ENCODE data around the gene PIGU.
"Not testable (repeated sequence)": the region's sequence is repeated elsewhere in the genome, so short reads cannot be mapped to it uniquely, and the experiment has no call there.

PIGU gene

GRCh38 chr20:34663213-34663943, 13.5 kb downstream of the PIGU start:
- DNase-seq (ENCODE audit: extremely low spot score, insufficient read length, low read depth) (no peak), FAIRE-seq (no peak)

- not testable (repeated sequence) for DNase-seq (ENCODE audit: extremely low spot score, insufficient read length, low read depth); FAIRE-seq
These were observed 15.1 kb downstream of the PIGU start for GRCh38 chr20:34661811-34662210.

DNA sequence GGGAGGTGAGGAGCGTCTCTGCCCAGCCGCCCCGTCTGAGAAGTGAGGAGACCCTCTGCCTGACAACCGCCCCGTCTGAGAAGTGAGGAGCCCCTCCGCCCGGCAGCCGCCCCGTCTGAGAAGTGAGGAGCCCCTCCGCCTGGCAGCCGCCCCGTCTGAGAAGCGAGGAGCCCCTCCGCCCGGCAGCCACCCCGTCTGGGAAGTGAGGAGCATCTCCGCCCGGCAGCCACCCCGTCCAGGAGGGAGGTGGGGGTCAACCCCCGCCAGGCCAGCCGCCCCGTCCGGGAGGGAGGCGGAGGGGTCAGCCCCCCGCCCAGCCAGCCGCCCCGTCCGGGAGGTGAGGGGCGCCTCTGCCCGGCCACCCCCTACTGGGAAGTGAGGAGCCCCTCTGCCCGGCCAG, 18.2 kb downstream of the PIGU start:
- FAIRE-seq; DNase-seq (ENCODE audit: extremely low spot score, insufficient read length, low read depth): not testable (repeated sequence)

DNA sequence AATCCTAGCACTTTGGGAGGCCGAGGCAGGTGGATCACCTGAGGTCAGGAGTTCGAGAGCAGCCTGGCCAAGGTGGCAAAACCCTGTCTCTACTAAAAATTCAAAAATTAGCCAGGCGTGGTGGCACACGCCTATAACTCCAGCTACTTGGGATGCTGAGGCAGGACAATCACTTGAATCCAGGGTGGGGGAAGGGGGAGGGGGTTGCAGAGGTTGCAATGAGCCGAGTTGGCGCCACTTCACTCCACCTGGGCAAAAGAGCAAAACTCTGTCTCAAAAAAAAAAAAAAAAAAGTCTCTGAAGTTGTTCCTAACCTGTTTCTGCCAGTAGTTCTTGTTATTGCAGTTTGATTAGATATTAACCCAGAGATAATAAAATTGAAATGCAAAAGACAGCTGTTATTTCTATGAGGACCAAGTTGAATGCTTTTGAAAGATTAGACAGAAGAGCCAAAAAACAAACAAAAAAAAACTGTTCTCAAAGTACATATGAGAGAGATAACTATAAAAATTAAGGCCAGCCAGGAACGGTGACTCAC, 22.6 kb downstream of the PIGU start:
- no peak for DNase-seq (ENCODE audit: extremely low spot score, insufficient read length, low read depth)
- no peak for FAIRE-seq

DNA sequence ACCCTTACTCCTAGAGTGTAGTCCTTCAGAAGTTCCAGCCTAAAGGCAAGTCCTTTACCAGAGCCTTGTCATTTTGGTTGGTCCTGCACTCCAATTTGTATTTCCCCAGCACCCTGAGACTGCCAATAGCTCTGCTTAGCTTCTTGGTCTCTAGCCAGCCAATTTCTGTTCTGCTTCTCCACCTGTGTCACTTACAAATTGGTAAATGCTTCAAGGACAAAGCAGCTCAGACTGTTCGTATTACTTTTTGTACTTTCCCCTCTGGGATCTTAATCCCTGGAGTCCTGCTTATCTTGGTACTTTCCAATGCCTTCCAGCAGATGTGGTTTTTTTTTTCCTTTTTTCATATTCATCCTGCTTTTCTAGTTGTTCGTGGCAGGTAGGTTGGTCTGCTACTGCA, 25.7 kb downstream of the PIGU start:
- no peak for DNase-seq (ENCODE audit: extremely low spot score, insufficient read length, low read depth)
- FAIRE-seq: no peak

DNA sequence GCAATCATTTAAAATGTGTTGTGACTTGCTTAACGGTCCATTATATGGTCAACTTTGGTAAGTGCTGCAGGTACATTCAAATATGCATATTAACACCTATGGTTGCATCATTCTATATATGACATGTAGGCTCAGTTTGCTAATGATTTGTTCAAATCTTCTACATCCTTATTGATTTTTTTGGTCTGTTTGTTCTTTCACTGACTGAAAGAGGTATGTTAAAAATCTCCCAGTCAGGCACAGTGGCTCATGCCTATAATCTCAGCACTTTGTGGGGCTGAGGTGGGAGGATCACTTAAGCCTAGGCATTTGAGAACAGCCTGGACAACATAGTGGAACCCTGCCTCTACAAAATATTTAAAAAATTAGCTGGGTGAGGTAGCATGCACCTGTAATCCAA, 29.2 kb downstream of the PIGU start:
- FAIRE-seq (no peak), DNase-seq (ENCODE audit: extremely low spot score, insufficient read length, low read depth) (no peak)

- no peak for FAIRE-seq
- no peak for DNase-seq (ENCODE audit: extremely low spot score, insufficient read length, low read depth)
These were observed 31.9 kb downstream of the PIGU start for GRCh38 chr20:34644951-34645350.

DNA sequence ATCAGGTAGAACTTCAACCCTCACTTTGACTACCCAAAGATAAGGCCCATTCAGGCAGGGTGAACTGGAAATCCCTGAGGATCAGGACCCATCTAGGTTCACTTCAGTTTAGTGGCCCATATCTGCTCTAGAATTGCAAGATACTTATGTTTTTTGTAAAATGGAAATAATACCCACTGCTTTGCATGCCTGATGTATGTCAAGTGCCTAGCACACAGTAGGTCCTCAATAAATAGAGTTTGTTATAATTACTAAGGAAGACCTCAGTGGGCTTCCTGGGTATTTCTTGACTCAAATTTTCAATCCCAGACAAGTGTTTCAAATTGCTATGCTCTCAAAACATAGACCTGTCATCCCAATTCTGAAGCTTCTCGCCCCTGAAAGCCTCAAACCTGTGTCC, 32.5 kb downstream of the PIGU start:
- no peak for DNase-seq (ENCODE audit: extremely low spot score, insufficient read length, low read depth)
- no peak for FAIRE-seq

- no peak for FAIRE-seq
- no peak for DNase-seq (ENCODE audit: extremely low spot score, insufficient read length, low read depth)
These were observed 33.0 kb downstream of the PIGU start for GRCh38 chr20:34643928-34644327.

DNA sequence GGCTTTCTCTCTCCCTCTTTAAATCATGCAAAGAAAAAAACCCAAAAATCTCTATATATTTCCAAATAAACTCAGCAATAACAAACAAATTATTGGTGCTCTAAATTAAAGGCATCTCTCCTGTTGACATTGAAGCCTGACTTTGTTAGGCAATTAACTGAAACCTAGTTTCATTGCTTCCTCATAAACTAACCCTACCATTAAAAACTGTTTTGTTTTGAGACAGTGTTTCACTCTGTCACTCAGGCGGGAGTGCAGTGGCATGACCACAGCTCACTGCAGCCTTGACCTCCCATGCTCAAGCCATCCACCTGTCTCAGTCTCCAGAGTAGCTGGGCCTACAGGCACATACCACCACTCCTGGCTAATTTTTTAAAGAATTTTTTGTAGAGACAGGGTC, 34.9 kb downstream of the PIGU start:
- DNase-seq (ENCODE audit: extremely low spot score, insufficient read length, low read depth) (no peak), FAIRE-seq (no peak)

- FAIRE-seq (no peak), DNase-seq (ENCODE audit: extremely low spot score, insufficient read length, low read depth) (no peak)
These were observed 37.1 kb downstream of the PIGU start for GRCh38 chr20:34639755-34640222.

DNA sequence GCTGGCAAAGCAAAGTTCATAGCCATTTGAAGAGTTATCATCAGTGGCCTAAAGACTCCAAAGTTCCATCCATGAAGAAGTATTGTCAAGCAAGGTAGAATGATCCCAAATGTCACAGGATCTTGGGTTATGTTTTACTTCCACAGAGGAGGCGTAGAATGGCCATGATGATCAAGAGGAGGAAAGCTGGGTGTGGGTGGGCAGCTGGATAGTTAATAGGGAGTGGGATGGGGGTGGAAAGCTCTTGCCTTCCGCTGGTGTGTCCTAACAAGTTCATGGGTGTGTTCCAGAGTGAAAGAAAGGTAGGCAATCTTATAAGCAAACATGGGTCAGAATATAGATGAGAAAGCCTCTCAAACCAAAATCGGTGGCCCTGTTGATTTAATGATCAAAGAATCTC, 38.4 kb downstream of the PIGU start:
- FAIRE-seq: no peak
- no peak for DNase-seq (ENCODE audit: extremely low spot score, insufficient read length, low read depth)

DNA sequence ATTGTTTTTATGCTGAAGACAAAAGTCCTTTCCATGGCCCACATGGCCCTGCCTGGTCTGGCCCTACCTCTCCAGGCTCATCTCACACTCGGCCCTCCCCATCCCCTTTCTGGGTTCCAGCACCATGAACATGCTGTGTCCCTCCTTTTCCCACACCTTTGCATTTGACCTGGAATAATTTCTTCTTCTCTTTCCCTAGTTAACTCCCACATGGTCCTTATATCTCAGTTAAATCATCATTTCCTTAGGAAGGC, 38.9 kb downstream of the PIGU start:
- DNase-seq (ENCODE audit: extremely low spot score, insufficient read length, low read depth): no peak
- FAIRE-seq: no peak

DNA sequence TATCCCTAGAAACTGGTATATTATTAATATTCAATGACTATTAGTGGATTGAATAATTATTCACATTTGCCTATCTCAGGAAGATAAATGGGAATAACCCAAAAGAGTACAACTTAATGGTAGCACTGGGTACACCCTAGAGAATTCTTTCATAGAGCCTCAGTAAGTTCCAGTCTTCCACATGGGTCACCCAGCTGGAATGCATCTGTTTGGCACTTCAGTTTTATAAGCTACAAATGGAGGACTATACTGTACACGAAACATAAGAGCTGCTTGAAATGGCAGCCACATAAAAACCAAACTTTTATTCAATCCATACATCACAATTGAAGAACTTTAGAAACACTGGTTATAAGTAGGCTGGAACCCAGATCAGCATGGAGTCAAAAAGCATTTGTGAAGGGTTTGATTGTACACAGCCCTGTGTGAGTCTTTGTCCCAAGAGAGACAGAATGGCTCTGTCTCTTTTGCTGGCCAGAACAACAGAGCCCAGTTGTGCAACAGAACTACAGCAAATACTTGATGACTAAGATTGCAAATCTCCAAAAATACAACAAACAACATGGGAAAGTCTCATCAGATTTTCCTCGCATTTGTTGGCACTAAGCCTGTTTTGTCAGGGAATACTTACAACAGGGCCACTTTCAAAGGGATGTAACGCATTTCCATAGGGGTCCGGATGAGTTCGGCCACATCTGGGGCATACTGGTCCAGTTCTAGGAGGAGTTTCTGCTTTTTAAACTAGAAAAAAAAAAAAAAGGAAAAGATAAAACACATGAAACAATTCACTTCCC, 39.5 kb downstream of the PIGU start:
- FAIRE-seq (no peak), DNase-seq (ENCODE audit: extremely low spot score, insufficient read length, low read depth) (no peak)

- no peak for FAIRE-seq
These were observed 40.2 kb downstream of the PIGU start for GRCh38 chr20:34636648-34637047.

GRCh38 chr20:34634392-34634791, 42.5 kb downstream of the PIGU start:
- no peak for FAIRE-seq
- no peak for DNase-seq (ENCODE audit: extremely low spot score, insufficient read length, low read depth)

More at GRCh38 chr20:34636648-34637047, 40.2 kb downstream of the PIGU start:
- DNase-seq (ENCODE audit: extremely low spot score, insufficient read length, low read depth): no peak

DNA sequence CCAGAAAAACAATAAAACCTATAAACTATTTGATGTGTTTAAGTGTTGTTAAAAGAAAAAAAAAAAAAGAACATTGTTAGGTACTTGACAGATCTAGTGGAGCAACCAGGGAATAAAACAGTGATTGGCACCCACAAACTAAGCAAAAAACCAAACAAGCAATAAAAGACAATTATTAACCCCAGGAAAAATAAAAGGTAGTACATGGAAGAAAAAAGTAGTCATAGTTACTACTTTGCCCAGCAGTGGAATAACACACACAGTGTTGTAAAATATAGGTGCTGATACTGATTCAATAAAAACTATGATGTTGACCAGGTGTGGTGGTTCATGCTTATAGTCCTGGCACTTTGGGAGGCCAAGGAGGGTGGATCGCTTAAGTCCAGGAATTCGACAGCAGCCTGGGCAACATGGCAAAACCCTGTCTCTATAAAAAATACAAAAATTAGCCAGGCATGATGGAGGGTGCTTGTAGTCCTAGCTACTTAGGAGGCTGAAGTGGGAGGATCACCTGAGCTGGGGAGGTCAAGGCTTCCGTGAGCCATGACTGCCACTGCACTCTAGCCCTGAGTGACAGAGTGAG, 43.9 kb downstream of the PIGU start:
- no peak for FAIRE-seq
- DNase-seq (ENCODE audit: extremely low spot score, insufficient read length, low read depth): no peak

GRCh38 chr20:34629904-34630303, 47.0 kb downstream of the PIGU start:
- no peak for FAIRE-seq
- no peak for DNase-seq (ENCODE audit: extremely low spot score, insufficient read length, low read depth)

DNA sequence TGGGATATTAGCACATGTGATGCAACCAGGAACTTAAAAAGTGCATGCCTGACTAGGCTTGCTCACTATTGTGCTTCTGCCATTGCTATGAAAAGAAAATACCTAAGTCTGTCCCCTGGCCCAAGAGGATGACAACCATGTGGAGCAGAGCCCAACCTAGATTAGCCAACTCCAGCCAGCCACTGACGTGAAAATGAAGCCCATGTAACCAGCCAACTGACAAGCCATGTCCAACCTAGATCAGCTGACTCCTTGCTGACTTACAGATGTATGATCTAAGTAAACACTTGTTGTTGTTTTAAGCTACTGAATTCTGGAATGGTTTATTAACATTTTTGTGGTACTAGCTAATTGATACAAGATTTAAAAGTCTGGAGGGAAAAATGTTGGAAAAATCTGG, 47.5 kb downstream of the PIGU start:
- DNase-seq (ENCODE audit: extremely low spot score, insufficient read length, low read depth): no peak

GRCh38 chr20:34628026-34628425, 48.9 kb downstream of the PIGU start:
- FAIRE-seq (no peak), DNase-seq (ENCODE audit: extremely low spot score, insufficient read length, low read depth) (no peak)

More for the DNA sequence above, 47.5 kb downstream of the PIGU start:
- FAIRE-seq: no peak

DNA sequence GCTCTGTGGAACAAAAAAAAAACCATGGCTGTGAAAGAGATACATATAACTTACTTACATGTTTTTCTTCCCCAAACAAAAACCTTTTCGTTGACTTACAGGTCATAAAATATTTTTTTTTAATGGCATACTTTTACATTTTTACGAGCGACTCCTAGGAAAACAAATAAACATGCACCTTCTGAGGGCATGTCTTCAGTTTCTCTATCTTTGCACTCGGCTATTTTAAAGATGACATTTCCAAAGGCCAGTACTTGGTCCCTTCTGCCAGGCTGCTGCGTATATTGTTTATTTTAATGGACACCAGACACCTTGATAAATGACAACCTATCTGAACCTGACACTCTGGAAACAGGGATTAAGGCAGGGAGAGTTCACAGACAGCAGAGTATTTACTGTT, 49.4 kb downstream of the PIGU start:
- no peak for FAIRE-seq

More for the DNA sequence above, 49.4 kb downstream of the PIGU start:
- no peak for DNase-seq (ENCODE audit: extremely low spot score, insufficient read length, low read depth)
